GM19351 (cell line): Measurements from ENCODE around the gene MGRN1.
"Not testable (repeated sequence)": the region's sequence is repeated elsewhere in the genome, so short reads cannot be mapped to it uniquely, and the experiment has no call there.

Experiments
- ATAC-seq: cut with Tn5 transposase; IDR thresholded peaks from one replicate; pipeline ENCODE4 v1.9.1; 2021; ENCODE audit warnings: mild to moderate bottlenecking, moderate library complexity; ENCODE audit not compliant: unreplicated experiment

Gene MGRN1

DNA sequence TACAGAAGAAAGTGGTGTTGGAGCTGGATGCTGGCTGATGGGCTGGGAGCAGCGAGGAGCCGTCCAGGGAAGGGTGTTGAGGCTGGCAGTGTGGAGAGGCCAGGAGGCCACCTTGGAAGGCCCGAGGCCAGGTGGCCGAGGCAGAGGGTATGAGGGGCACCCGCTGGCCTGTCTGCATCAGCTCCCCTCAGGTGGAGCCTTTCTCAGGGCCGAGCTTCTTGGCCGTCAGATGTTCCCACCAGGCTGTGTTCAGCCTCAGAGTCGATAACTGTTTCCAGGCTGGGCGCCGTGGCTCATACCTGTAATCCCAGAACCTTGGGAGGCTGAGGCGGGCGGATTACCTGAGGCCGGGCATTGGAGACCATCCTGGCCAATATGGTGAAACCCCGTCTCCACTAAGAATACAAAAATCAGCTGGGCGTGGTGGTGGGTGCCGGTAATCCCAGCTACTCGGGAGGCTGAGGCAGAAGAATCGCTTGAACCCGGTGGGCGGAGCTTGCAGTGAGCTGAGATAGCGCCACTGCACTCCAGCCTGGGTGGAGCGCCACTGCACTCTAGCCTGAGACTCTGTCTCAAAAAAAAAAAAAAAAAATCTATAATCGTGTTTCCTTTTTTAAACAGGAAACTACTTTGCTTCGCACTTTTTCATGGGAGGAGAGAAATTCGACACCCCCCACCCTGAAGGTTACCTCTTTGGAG, 25.3 kb downstream of the MGRN1 start:
- no peak for ATAC-seq

DNA sequence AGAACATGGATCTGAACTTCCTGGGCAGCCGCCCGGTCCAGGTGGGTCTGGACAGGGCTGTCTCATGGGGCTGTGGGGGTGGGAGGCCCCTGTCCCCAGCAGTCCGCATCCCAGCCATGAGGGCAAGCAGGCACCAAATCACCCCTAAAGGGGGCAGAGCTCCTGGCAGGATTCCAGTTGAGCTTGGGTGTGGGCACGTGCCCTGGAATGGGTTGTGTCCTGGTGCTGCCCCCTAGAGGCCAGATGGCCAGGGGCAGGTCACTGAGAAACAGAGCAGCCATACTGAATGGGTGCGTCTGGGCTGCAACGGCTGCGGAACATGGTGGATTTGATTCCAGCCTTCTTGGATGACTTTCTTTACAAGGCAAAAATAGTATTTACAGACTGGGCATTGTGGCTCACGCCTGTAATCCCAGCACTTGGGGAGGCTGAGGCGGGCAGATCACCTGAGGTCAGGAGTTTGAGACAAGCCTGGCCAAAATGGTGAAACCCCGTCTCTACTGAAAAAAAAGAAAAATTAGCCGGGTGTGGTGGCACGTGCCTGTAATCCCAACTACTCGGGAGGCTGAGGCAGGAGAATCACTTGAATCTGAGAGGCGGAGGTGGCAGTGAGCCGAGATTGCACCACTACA, 25.9 kb downstream of the MGRN1 start:
- not testable (repeated sequence) for ATAC-seq

DNA sequence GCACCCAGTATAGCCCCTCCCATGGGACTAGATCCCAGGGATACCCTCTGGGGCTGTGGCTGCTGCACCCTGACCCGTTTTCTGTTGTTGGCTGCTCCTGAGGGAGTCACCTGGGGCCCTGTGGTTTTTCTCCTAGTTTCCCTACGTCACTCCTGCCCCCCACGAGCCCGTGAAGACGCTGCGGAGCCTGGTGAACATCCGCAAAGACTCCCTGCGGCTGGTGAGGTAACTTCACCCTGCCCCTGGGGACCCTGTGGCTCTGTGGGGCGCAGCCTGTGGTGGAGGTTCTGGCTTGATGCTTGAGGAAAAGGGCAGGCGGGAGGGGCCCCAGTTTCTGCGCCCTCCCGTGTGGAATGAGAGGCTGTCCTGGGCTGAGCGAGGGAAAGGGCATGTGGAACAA, 27.2 kb downstream of the MGRN1 start:
- ATAC-seq = no peak

DNA sequence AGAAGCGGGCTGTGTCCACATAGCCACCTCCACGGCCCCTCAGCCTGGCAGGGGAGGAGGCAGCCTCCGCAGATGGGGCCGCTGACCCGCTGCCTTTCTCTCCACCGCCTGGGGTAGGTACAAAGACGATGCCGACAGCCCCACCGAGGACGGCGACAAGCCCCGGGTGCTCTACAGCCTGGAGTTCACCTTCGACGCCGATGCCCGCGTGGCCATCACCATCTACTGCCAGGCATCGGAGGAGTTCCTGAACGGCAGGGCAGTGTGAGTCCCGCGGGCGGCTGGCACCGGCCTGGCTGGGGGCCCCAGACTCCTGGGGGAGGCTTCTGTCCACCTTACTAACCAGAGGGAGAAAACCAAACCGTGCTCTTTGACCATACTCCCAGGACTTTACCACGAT, 27.9 kb downstream of the MGRN1 start:
- no peak for ATAC-seq

DNA sequence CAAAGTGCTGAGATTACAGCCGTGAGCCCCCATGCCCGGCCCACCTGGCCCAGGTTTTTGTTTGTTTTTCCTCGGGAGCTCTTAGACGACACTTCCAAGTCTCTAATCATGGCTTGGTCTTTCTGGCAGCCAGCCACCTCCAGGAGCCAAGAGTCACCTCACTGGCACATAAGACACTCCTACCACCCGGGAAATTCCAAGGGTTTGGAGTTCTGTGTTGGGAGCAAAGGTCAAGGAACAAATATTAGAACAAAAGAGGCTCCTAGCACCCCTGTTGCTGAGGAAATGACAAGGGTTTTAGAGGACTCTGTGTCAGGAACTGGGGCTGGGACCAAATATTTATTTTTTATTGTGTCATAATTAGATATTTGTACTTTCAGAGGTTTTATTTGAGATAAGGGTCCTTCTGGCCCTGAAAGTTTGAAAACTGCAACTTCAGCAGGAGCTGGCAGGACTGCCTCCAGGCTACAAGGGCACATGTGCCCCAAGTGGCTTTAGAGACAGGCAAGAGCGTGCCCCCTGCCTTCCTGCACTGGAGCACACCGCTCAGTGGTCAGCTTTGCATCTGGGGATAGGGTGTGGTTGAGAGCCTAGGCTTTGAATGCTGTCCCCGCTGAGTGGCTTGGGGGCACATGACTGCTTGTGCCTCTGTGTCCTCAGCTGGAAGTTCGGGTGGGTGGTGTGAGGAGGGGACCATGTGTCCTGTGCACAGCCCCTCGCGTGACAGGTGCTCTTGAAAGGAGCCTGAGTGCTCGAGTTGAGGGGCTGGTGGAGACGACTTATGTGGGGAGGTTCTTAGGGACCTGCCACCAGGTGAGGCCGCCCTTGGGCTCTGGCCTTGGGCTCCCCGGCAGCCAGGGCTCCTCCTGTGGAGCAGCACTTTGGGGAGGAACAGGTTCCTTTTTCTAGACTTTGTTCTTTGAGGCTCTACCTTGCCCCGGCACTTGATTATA, 29.7 kb downstream of the MGRN1 start:
- no peak for ATAC-seq

DNA sequence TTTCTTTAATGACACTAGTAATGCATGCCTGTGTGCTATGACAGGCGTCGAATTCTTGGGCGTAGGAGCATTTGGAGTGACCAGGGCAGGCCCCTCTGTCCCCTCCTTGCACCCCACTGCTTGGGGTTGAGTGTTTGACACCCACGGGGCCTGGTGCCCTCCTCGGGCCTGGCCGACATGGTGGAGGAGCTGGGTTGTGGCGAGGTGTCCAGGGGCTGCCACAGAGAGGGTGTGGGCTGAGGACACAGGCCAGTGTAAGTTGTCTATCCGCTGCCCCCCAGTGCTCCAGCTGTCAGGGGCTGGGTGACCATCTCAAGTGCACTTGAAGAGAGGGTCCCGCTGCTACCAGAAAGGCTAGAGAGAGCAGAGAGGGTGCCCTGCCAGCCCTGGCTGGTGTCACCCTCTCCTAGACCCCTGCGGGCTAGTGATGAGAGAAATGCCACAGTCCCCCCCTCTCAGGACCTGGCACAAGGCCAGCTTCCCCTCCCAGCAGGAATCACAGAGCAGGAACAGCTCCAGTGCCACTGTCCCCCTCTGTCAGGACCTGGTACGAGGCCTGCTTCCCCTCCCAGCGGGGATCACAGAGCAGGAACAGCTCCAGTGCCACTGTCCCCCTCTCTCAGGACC, 30.5 kb downstream of the MGRN1 start:
- no peak for ATAC-seq

DNA sequence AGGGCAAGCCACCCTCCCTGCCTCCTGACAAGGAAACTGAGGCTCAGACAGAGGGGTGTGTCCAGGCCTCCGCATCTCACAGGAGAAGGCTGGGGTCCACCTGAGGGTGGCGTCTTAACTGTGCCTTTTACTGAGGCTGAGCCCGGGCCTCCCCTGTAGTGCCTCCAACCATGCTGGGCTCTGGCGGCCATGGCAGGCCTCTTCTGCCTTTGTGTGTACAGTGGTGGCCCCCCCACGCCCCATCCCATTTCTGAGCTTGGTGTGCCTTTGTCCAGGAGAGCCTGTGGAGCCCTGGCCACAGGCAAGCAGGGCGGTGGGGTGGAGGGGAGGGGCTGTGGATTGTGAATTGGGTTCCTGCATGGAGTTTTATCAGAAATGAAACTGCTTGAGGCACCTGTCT, 31.2 kb downstream of the MGRN1 start:
- ATAC-seq = no peak

DNA sequence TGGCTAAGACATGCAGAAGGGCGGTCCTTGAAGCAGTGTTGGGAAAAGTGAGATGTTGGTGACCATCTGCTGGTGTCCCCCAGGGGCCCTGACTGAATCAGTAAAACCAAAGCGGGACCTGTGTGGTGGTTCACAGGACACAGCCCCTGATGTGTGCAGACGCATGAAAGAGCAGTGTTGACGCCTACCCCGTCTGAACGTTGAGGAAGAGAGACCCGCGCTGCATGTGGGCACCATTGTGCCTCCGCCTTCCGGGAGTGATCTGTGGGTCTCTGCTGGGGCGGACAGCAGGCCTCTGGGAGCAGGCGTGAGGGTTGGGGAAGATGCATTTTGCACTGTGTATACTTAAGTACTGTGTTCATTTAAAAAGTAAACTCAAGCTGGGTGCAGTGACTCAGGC, 31.6 kb downstream of the MGRN1 start:
- no peak for ATAC-seq

DNA sequence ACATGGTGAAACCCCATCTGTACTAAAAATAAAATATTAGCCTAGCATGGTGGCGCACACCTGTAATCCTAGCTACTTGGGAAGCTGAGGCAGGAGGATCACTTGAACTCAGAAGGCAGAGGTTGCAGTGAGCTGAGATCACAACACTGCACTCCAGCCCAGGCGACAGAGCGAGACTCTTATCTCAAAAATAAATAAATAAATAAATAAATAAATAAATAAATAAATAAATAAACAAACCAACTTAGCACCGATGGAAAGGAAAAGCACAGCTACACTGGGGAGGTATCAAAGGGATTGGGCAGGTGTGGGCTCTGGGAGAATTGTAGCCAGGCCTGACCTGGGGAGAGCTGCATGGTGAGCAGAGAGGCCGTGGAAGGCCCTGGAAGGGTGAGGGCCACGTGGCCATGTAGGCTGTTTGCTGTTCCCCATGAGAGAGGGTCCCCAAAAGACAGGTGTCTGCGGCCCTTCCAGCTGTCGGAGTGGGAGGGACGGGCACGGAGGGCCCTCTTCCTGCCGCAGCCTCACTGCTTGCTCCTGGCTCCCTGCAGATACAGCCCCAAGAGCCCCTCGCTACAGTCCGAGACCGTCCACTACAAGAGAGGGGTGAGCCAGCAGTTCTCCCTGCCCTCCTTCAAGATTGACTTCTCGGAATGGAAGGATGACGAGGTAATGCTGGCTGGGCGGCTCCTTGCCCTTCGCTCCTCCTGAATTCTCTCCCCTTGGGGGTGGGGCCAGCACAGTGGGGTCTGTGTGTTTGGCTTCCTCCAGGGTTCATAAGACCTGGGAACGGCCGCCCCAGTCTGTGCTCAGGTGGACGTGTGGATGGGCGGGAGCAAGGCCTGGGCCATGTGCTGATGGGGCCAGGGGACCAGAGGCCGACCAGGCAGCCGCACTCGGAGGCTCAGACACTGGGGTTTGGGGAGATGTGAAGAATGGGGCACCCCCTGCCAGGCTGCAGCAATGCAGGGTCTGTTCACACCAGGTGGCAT, 32.4 kb downstream of the MGRN1 start:
- no peak for ATAC-seq

DNA sequence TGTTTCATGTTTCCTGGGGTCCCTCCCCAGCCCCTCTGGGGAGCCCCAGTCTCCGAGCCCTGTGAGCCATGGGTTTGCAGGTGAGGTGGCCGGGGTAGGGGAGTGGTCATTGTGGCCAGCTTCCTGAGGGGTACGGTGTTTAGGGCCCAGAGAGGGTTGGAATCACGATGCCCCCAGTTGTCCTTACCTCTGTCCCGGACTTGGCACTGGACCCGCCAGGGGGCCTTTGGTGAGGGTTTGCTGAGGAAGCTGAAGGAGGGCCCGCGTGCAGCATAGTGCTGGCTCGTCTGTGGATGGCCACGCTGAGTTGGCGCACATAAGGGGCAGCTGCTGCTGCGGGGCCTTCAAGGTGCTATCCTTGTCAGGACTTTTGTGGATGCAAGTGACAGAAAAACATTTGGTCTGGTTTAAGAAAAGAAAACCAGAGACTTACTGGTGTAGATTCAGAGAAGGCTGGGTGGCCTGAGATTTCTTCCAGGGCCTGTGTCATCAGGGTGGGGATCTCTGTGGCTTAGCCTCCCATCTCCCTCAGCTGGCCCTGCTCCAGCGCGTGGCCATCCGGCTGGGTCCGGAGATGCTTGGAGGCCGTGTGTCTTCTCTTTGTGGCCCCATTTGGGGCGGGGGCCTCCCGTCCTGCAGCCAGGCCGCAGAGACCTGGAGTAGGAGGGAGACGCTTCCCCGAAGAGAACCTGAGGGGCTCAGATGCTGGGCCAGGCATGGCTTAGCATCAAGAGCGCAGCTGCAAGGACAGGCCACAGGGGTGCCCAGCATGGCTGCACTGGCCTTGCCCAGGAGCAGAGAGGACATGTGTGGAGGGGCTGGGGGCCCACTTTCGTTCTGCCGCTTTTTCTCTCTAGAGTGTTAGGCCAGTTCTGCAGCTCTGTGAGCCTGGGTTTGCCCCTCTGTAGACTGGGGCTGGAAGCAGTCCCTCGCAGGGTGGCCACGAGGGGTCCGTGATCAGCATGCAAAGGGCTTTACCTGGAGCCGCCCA, 35.0 kb downstream of the MGRN1 start:
- no peak for ATAC-seq

DNA sequence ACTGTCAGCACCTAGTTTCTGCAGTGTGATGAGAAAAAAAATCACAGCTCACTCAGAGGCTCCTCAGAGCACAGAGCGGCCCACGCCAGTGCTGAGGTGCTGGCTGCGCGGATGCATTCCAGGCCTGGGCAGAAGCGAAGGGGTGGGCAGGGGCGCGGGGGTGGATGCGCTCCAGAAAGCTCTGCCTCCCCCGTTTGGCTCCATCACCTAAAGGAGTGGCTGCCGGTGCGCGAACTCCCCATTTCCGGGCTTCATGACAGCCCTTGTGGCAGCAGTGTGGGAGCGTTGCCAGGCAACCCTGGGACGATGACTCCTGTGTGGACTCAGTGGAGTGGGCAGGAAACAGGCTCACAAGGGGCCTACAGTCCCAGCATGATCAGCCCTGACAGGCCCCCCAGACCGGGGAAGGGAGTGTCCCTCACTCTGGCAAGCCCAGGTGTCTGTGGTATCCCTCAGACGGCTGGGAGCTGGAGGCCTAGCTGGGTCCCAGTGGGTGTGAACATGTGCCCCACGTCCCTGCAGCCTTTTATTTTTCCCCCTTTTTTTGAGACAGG, 35.9 kb downstream of the MGRN1 start:
- no peak for ATAC-seq

DNA sequence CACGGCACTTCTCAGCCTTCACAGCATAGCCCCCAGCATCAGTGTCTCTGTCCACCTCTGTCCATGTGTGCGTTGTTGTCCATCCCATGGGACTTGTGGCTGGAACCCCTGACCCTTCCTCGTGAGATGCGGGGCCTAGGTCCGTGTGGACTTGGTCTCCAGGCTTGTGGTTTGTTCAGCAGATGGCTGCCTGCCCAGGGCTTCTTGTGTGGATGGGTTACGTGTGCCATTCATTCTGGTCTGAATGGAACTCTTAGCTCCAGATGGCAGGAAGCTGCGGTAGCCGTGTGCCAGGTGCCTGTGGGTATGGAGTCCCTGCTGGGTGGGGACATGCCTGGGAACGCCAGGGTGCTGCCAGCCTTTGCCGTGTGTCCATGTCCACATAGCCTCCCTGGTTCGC, 37.0 kb downstream of the MGRN1 start:
- no peak for ATAC-seq

DNA sequence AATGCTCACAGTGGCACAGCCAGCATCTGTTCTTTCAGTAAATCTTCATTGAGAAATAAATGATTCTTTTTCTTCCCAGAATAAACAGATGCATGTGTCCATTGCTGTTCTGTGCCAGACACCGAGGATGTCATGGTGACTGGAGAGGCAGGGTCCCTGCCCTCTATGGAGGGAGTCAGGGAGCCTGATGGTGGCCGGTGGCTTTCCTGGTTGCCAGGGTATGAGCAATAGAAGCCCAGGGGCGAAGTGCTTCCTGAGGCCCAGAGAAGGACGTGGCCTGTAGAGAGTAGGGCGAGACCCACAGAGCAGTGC, 38.8 kb downstream of the MGRN1 start:
- ATAC-seq = no peak

DNA sequence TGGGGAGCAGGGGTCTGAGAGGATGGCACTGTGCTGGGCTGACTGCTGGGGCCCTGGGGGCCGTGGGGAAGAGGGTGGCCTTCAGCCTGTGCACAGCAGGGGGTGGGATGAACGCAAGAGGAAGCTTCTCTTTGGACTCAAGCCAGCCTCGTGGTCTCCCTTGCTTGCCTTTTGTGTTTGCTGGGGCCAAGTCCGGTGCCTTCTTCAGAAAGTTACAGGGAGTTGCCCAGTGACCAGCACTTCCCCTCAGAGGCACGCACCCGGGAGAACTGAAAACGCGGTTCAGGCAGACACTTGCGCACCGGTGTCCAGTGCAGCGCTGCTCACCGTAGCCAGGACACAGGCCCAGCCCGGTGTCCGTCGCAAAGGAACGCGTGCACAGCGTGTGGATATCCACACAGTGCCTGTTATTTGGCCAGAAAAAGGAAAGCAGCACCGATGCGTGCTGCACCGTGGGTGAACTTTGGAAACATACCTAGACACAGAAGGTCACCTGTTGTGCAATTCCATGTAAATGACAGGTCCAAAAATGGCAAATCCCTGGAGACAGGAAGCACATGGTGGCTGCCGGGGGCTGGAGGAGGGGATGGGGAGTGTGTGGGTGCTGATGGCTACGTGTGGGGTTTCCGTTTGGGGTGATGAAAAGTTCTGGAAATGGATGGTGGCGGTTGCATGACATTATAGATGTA, 39.3 kb downstream of the MGRN1 start:
- no peak for ATAC-seq

DNA sequence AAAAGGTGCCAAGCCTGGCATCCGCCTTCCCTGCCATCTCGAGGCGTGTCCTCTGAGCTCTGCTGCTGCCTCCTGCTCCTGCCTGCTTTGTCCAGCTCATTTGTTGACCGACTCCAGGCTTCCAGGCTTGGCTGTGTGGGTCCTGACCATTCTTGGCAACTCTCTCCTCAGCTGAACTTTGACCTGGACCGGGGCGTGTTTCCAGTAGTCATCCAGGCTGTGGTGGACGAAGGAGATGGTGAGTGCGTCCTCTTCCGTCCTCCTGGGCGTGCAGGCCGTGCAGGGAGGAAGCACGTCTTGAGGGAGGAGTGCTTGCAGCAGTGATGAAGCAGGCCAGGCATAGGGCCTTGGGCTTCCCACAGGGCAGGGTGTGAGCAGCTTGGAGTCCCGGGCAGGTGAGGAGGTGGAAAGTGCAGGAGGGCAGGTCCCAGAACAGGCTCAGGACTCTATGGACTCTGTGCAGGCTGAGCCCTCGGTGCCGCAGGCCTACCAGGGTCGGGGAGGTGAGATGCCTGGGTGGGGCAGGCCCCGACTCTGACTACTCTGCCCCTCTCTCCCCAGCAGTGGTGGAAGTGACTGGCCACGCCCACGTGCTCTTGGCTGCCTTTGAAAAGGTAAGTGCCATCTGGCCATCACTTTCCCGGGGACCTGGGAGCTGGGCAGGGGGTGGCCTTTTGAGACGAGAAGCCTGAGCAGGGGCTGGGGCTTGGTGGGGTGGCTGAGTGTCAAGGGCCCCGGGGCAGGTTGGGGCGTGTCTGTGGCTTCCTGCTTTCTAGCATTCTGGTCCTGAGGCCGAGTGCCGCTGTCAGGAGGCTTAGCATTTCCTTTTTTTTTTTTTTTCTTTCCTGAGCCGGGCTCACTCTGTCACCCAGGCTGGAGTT, 40.2 kb downstream of the MGRN1 start:
- ATAC-seq = no peak

DNA sequence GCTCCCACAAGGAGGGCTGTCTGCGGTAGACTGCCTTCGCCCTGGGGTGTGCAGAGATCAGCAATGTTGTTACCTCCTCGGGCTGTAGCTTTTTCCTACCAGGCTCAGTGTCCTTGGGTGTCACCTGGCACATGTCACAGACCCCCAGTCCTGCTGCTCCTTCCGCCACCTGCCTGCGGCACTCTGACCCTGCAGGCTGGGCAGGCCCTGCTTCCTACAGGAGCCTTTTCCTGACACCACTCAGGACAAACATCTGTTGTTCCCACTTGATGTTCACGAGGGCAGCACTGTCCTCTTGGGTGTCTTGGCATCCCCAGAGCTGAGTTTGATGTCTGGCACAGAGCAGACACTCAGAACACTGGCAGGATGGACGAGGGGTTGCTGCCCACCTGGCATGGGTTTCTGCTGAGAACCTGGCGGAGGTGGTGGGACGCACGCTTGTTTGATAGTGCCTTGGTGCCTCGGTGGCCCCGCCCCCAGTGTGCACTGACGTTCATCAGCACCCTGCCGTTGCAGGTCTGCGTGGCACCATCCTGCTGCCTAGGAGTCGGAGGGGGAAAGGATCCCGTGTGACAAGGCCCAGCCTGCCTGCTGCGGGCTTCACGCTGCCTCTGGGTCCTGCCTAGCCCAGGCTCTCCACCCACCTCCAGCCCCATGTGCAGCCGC, 42.0 kb downstream of the MGRN1 start:
- ATAC-seq = no peak
